Smooth muscle cell of the umbilical artery (primary cell): ENCODE data around the gene OR4C6. TPM values are rescaled to one million over a fixed set of nuclear protein-coding genes. Genes with fewer than 3 reads are reported as not detected.

Experiments used
- total RNA-seq: library from RNA; depleted of rRNA; stranded (reverse); fragments of >200 nt; gene quantifications from 2 replicates; pipeline ENCODE4 v1.2.3, GENCODE V29; 2014

OR4C6 gene
- total RNA-seq, result not detected in 2 replicates

GRCh38 chr11:55661901-55662300 is at the start of gene OR4C6:
Gene OR4C6 (plus strand): TSS chr11:55662201. CDS start chr11:55665167, 2,966 bp downstream.

GRCh38 chr11:55634813-55635212 is 27.2 kb upstream of the OR4C6 start, which contains the start of gene OR4P4:
Gene OR4P4 (plus strand): TSS chr11:55635113.

GRCh38 chr11:55648027-55648426 is 14.0 kb upstream of the OR4C6 start, which contains the start of gene OR4S2:
Gene OR4S2 (plus strand): TSS chr11:55648327. CDS start chr11:55650904, 2,577 bp downstream.

Other genes starting within 250 kb of the OR4C6 start
- gene OR4C15, start 107.7 kb upstream of the OR4C6 start, total RNA-seq, result not detected in 2 replicates
- not detected in 2 replicates for gene OR4C16, start 90.1 kb upstream of the OR4C6 start, total RNA-seq
- gene OR4C11, start 54.6 kb upstream of the OR4C6 start, total RNA-seq, result not detected in 2 replicates
- gene OR4P4, start 27.1 kb upstream of the OR4C6 start, total RNA-seq, result not detected in 2 replicates
- gene OR4S2, start 13.9 kb upstream of the OR4C6 start, total RNA-seq, result not detected in 2 replicates
- not detected in 2 replicates for gene OR5D13, start 111.2 kb downstream of the OR4C6 start, total RNA-seq
- gene OR5D14, start 133.4 kb downstream of the OR4C6 start, total RNA-seq, result not detected in 2 replicates
- not detected in 2 replicates for gene OR5L1, start 149.2 kb downstream of the OR4C6 start, total RNA-seq
- not detected in 2 replicates for gene OR5D18, start 157.4 kb downstream of the OR4C6 start, total RNA-seq
- gene OR5L2, start 165.0 kb downstream of the OR4C6 start, total RNA-seq, result not detected in 2 replicates
- not detected in 2 replicates for gene OR5D16, start 176.6 kb downstream of the OR4C6 start, total RNA-seq
- not detected in 2 replicates for gene TRIM51, start 221.1 kb downstream of the OR4C6 start, total RNA-seq